BLaER1 treated with 17β-estradiol and CSF1 and Interleukin-3, amounts not matched to agents 10 nM and 100 nM (cell line): ENCODE results near the gene CMTM7.
A peak's percentile ranks its signal among the peaks of the same experiment; 100 is the strongest.

Experiments
- H3K27ac ChIP-seq, 11 experiments: shearing (Covaris generic); formaldehyde crosslinking; 2 replicates each; pipeline ENCODE4 v1.8.1; 2022
- H3K27me3 ChIP-seq, 11 experiments: shearing (Covaris generic); formaldehyde crosslinking; 2 replicates each; pipeline ENCODE4 v1.8.1; 2022
- H3K36me3 ChIP-seq, 11 experiments: shearing (Covaris generic); formaldehyde crosslinking; 2 replicates each; pipeline ENCODE4 v1.8.1; 2022
- H3K4me1 ChIP-seq, 10 experiments: shearing (Covaris generic); formaldehyde crosslinking; 2 replicates each; pipeline ENCODE4 v1.8.1; 2022
- H3K4me2 ChIP-seq, 11 experiments: shearing (Covaris generic); formaldehyde crosslinking; 2 replicates each; pipeline ENCODE4 v1.8.1; 2022
- H3K4me3 ChIP-seq, 10 experiments: shearing (Covaris generic); formaldehyde crosslinking; 2 replicates each; pipeline ENCODE4 v1.8.1; 2022
- H3K9ac ChIP-seq, 11 experiments: shearing (Covaris generic); formaldehyde crosslinking; 2 replicates each; pipeline ENCODE4 v1.8.1; 2022
- H3K9me3 ChIP-seq, 11 experiments: shearing (Covaris generic); formaldehyde crosslinking; replicated peaks in 1 of 11; 2 replicates each; pipeline ENCODE4 v1.8.1; 2022
- H4K20me1 ChIP-seq, 11 experiments: shearing (Covaris generic); formaldehyde crosslinking; 2 replicates each; pipeline ENCODE4 v1.8.1; 2022
- Cebpa-rat ChIP-seq, 11 experiments: shearing (Covaris generic); IDR thresholded peaks; 2 replicates each; pipeline ENCODE4 v1.8.1; 2022

CMTM7 gene

DNA sequence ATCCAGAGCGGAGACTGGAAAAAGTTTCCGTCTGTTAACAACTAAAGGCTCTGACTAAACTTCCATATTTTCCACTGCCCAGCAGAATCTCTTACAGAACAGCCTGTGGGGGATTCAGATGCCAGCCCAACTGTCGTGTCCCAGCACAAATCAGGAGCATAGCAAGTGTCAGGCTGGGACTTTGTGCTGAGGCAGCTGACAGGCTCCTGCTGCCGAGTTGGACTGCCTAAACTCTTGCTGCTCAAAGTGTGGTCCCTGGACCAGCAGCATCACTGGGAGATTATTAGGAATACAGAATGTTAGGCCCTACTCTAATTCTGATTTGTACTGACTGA, 31.2 kb upstream of the CMTM7 start:
- H3K4me1 ChIP-seq: peaks cover 3 to 40% (median 22%) of the 10 kb centered on the region in 10 experiments
- H3K36me3 ChIP-seq: peaks cover 0 to 23% (median 8%) of the 10 kb centered on the region in 11 experiments; a peak in 8 of 22 replicates
- H3K27ac ChIP-seq: no peak overlapping the region
- no peaks in the 10 kb centered on the region for H4K20me1 ChIP-seq
- H3K9ac ChIP-seq: no peak overlapping the region
- no peak overlapping the region for H3K4me2 ChIP-seq
- TF ChIP-seq Cebpa-rat (IDR thresholded peaks at IDR 0.05): no peak
- no peaks in the 10 kb centered on the region for H3K27me3 ChIP-seq
- H3K9me3 ChIP-seq: no peaks in the 10 kb centered on the region
- H3K4me3 ChIP-seq: no peak overlapping the region

DNA sequence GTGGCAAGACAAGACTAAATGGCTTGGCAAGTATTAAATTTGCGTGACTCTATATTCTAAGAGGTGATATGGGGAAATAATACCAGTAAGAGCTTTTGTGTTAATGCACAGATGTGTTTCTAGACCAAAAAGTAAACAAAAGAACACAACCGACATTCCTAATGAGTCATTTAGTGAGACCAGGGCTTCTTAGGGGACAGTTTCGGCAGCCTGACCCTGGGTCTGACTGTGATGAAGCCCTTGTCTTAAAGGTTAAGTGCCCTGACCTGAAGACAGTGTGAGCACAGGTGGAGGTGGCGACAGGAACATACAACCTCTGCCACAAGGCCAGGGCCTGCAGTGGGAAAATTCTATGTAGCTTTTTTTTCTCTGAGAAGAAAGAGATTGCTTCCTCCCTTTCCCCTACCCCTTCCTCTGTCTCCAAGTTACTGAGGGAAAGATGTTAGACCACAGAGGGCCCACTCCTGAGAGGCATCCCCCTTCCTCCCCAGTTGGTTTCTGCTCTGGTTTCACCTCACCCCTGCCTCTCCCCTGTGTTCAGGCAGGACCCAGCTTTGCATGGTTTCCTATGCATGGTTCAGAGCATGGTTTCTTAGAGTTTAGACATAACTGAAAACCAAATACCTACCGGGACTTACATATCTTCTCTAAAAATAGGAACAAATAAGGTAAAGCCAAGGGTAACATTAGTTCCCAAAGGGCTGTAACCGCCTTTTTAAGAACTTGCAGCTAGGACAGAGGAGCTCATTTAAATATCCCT, 24.8 kb upstream of the CMTM7 start:
- peak overlapping the region in 10 of 11 experiments; percentile 20 to 87 (median 76); a peak in 19 of 22 replicates for H3K9ac ChIP-seq
- H3K4me2 ChIP-seq: peak overlapping the region; percentile 63 to 97 (median 90)
- peaks cover 65 to 87% (median 82%) of the 10 kb centered on the region in 10 experiments for H3K4me1 ChIP-seq
- peaks cover 9 to 40% (median 29%) of the 10 kb centered on the region in 11 experiments; a peak in 11 of 22 replicates for H3K27me3 ChIP-seq
- TF ChIP-seq Cebpa-rat (IDR thresholded peaks at IDR 0.05): no peak
- peaks cover 0 to 24% (median 0%) of the 10 kb centered on the region in 11 experiments; a peak in 7 of 22 replicates for H3K36me3 ChIP-seq
- peak overlapping the region in 10 of 11 experiments; percentile 7 to 94 (median 86); a peak in 18 of 22 replicates for H3K27ac ChIP-seq
- H3K9me3 ChIP-seq: no peaks in the 10 kb centered on the region
- peaks cover 0 to 17% (median 15%) of the 10 kb centered on the region in 11 experiments; a peak in 16 of 22 replicates for H4K20me1 ChIP-seq
- H3K4me3 ChIP-seq: peak overlapping the region in 8 of 10 experiments; percentile 32 to 66 (median 58); a peak in 16 of 20 replicates

- Histone ChIP-seq H3K27ac (peak overlapping the region in 10 of 11 experiments; percentile 7 to 94 (median 86); a peak in 19 of 22 replicates), H3K4me2 (peak overlapping the region; percentile 63 to 97 (median 90)), H3K27me3 (peaks cover 9 to 40% (median 29%) of the 10 kb centered on the region in 11 experiments; a peak in 11 of 22 replicates), H3K36me3 (peaks cover 0 to 21% (median 0%) of the 10 kb centered on the region in 11 experiments; a peak in 7 of 22 replicates), H4K20me1 (peaks cover 0 to 23% (median 19%) of the 10 kb centered on the region in 11 experiments; a peak in 16 of 22 replicates), H3K9ac (peak overlapping the region; percentile 20 to 87 (median 75); a peak in 20 of 22 replicates), H3K4me3 (peak overlapping the region in 9 of 10 experiments; percentile 9 to 66 (median 56); a peak in 16 of 20 replicates), H3K4me1 (peaks cover 69 to 93% (median 89%) of the 10 kb centered on the region in 10 experiments), H3K9me3 (no peaks in the 10 kb centered on the region)
- TF ChIP-seq Cebpa-rat (IDR thresholded peaks at IDR 0.05): no peak
These were observed 24.2 kb upstream of the CMTM7 start for GRCh38 chr3:32367442-32367841.

- TF ChIP-seq Cebpa-rat (IDR thresholded peaks at IDR 0.05): no peak
- no peaks in the 10 kb centered on the region for H3K9me3 ChIP-seq
- H3K9ac ChIP-seq: peak overlapping the region in 9 of 11 experiments; percentile 39 to 87 (median 78); a peak in 16 of 22 replicates
- H3K4me3 ChIP-seq: peak overlapping the region in 8 of 10 experiments; percentile 5 to 63 (median 60); a peak in 12 of 20 replicates
- H3K36me3 ChIP-seq: peaks cover 0 to 11% (median 0%) of the 10 kb centered on the region in 11 experiments; a peak in 4 of 22 replicates
- peak overlapping the region; percentile 66 to 97 (median 87) for H3K4me2 ChIP-seq
- peaks cover 80 to 98% (median 91%) of the 10 kb centered on the region in 10 experiments for H3K4me1 ChIP-seq
- H3K27me3 ChIP-seq: peaks cover 9 to 32% (median 28%) of the 10 kb centered on the region in 11 experiments; a peak in 11 of 22 replicates
- peak overlapping the region; percentile 53 to 94 (median 86); a peak in 21 of 22 replicates for H3K27ac ChIP-seq
- peaks cover 0 to 54% (median 43%) of the 10 kb centered on the region in 11 experiments; a peak in 18 of 22 replicates for H4K20me1 ChIP-seq
These were observed 20.0 kb upstream of the CMTM7 start for GRCh38 chr3:32371461-32372212.

GRCh38 chr3:32372213-32372490, 19.5 kb upstream of the CMTM7 start:
- Histone ChIP-seq H3K27me3 (peaks cover 9 to 27% (median 23%) of the 10 kb centered on the region in 11 experiments; a peak in 11 of 22 replicates), H3K9ac (peak overlapping the region in 9 of 11 experiments; percentile 39 to 87 (median 78); a peak in 15 of 22 replicates), H3K27ac (peak overlapping the region in 10 of 11 experiments; percentile 54 to 94 (median 86); a peak in 21 of 22 replicates), H3K4me2 (peak overlapping the region; percentile 66 to 97 (median 87)), H3K4me3 (peak overlapping the region in 2 of 10 experiments; percentile 62 to 63; a peak in 4 of 20 replicates), H3K4me1 (peaks cover 77 to 97% (median 85%) of the 10 kb centered on the region in 10 experiments), H3K9me3 (no peaks in the 10 kb centered on the region), H4K20me1 (peaks cover 0 to 54% (median 43%) of the 10 kb centered on the region in 11 experiments; a peak in 18 of 22 replicates), H3K36me3 (peaks cover 0 to 11% (median 0%) of the 10 kb centered on the region in 11 experiments; a peak in 4 of 22 replicates)
- TF ChIP-seq Cebpa-rat (IDR thresholded peaks at IDR 0.05): no peak

- Histone ChIP-seq H4K20me1 (peaks cover 0 to 54% (median 43%) of the 10 kb centered on the region in 11 experiments; a peak in 18 of 22 replicates), H3K4me3 (no peak overlapping the region), H3K27ac (peak overlapping the region in 3 of 11 experiments; percentile 86 to 93 (median 88); a peak in 4 of 22 replicates), H3K9ac (no peak overlapping the region), H3K27me3 (peaks cover 3 to 16% (median 13%) of the 10 kb centered on the region in 11 experiments; a peak in 11 of 22 replicates), H3K36me3 (peaks cover 0 to 11% (median 0%) of the 10 kb centered on the region in 11 experiments; a peak in 4 of 22 replicates), H3K9me3 (no peaks in the 10 kb centered on the region), H3K4me2 (peak overlapping the region in 7 of 11 experiments; percentile 13 to 97 (median 39); a peak in 8 of 22 replicates), H3K4me1 (peaks cover 66 to 85% (median 74%) of the 10 kb centered on the region in 10 experiments)
- no peak for TF ChIP-seq Cebpa-rat (IDR thresholded peaks at IDR 0.05)
These were observed 18.4 kb upstream of the CMTM7 start for GRCh38 chr3:32373276-32373675.

DNA sequence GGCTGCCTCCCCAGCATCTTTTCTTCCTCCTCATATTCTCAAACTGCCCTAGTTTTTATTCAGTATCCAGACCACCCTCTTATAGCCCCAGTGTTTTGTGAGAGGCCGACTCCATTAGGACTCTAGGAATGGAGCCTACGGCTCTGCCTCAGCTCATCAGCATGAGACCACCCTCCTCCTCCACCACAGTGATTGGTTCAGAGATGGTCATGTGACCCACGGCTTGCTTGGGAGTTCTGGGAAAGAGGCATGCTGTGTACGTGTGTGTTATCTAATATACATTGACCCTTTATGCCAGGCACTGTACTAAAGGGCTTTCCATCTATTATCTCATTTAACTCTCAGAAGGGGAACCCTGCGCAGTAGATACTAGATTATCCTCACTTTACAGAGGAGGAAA, 17.8 kb upstream of the CMTM7 start:
- TF ChIP-seq Cebpa-rat (IDR thresholded peaks at IDR 0.05): no peak
- peak overlapping the region; percentile 2 to 97 (median 43); a peak in 12 of 22 replicates for H3K4me2 ChIP-seq
- H3K9me3 ChIP-seq: no peaks in the 10 kb centered on the region
- H3K4me1 ChIP-seq: peaks cover 61 to 80% (median 69%) of the 10 kb centered on the region in 10 experiments
- H3K4me3 ChIP-seq: no peak overlapping the region
- no peak overlapping the region for H3K9ac ChIP-seq
- H4K20me1 ChIP-seq: peaks cover 0 to 54% (median 43%) of the 10 kb centered on the region in 11 experiments; a peak in 18 of 22 replicates
- peak overlapping the region in 1 of 11 experiments; percentile 86; a peak in 1 of 22 replicates for H3K27ac ChIP-seq
- peaks cover 0 to 10% (median 8%) of the 10 kb centered on the region in 11 experiments; a peak in 11 of 22 replicates for H3K27me3 ChIP-seq
- peaks cover 0 to 11% (median 0%) of the 10 kb centered on the region in 11 experiments; a peak in 4 of 22 replicates for H3K36me3 ChIP-seq
